Hematopoietic multipotent progenitor cell treated with erythropoietin and hydrocortisone succinate and interleukin-3 and kit ligand, for 8 days (in vitro differentiated cells): ENCODE results near the gene CCDC60.
"Not testable (repeated sequence)": the region's sequence is repeated elsewhere in the genome, so short reads cannot be mapped to it uniquely, and the experiment has no call there.

ENCODE experiments used
- DNase-seq: peaks from one replicate; pipeline ENCODE4 v3.0.0-alpha.2; 2015

The CCDC60 gene

GRCh38 chr12:119340578-119340977, 6.0 kb downstream of the CCDC60 start:
- no peak for DNase-seq

GRCh38 chr12:119341020-119341419, 6.5 kb downstream of the CCDC60 start:
- DNase-seq, result no peak

GRCh38 chr12:119341988-119342387, 7.5 kb downstream of the CCDC60 start:
- no peak for DNase-seq

GRCh38 chr12:119343130-119343529, 8.6 kb downstream of the CCDC60 start:
- DNase-seq, result no peak

GRCh38 chr12:119354172-119354571, 19.6 kb downstream of the CCDC60 start:
- DNase-seq, result no peak

GRCh38 chr12:119360366-119360765, 25.8 kb downstream of the CCDC60 start:
- not testable (repeated sequence) for DNase-seq

GRCh38 chr12:119363037-119363436, 28.5 kb downstream of the CCDC60 start:
- no peak for DNase-seq

GRCh38 chr12:119363490-119363889, 29.0 kb downstream of the CCDC60 start:
- no peak for DNase-seq

- no peak for DNase-seq
Measured at GRCh38 chr12:119365451-119365850, 30.9 kb downstream of the CCDC60 start.

GRCh38 chr12:119366007-119366406, 31.5 kb downstream of the CCDC60 start:
- no peak for DNase-seq

GRCh38 chr12:119369161-119369560, 34.6 kb downstream of the CCDC60 start:
- DNase-seq, result no peak

- no peak for DNase-seq
Measured at GRCh38 chr12:119369907-119370546, 35.5 kb downstream of the CCDC60 start.

GRCh38 chr12:119372540-119372939, 38.0 kb downstream of the CCDC60 start:
- DNase-seq, result no peak

GRCh38 chr12:119373001-119373400, 38.5 kb downstream of the CCDC60 start:
- no peak for DNase-seq

- no peak for DNase-seq
Measured at GRCh38 chr12:119373666-119374065, 39.1 kb downstream of the CCDC60 start.

- DNase-seq, result no peak
Measured at GRCh38 chr12:119374635-119375034, 40.1 kb downstream of the CCDC60 start.

GRCh38 chr12:119375075-119375882, 40.8 kb downstream of the CCDC60 start:
- no peak for DNase-seq

GRCh38 chr12:119375883-119376190, 41.3 kb downstream of the CCDC60 start:
- no peak for DNase-seq

GRCh38 chr12:119378903-119379302, 44.4 kb downstream of the CCDC60 start:
- DNase-seq, result no peak

- DNase-seq, result no peak
Measured at GRCh38 chr12:119381471-119382235, 47.1 kb downstream of the CCDC60 start.

GRCh38 chr12:119383206-119383605, 48.7 kb downstream of the CCDC60 start:
- no peak for DNase-seq

GRCh38 chr12:119384340-119384739, 49.8 kb downstream of the CCDC60 start:
- DNase-seq, result no peak

- DNase-seq, result no peak
Measured at GRCh38 chr12:119385659-119386058, 51.1 kb downstream of the CCDC60 start.

- no peak for DNase-seq
Measured at GRCh38 chr12:119389687-119390086, 55.2 kb downstream of the CCDC60 start.
